ENCODE measurements around the gene MAP1LC3B2. TPM values are rescaled to one million over a fixed set of nuclear protein-coding genes. Genes with fewer than 3 reads are reported as not detected.

The MAP1LC3B2 gene
- total and polyA plus RNA-seq, 2 of the 8 experiments (the other 6 are each of a cell fraction or from before 2014, with no cell fraction given) = 0.39 to 1.5 TPM

DNA sequence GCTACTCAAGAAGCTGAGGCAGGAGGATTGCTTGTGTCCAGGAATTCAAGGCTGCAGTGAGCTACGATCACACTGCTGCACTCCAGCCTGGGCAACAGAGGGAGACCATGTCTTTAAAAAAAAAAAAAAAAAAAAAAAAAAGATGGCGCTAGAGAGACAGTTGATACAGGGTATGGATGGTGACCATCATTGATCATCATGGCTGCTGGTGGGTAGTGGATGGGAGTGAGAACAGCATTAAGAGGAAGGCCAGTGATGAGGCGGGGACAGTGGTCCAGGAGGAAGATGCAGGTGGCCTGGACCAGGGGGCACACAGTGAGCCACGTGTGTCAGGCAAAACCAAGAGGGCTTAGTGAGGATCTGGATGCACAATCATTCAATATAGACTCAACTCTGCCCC is 26.8 kb upstream of the MAP1LC3B2 start:
- Histone ChIP-seq H2BK20ac (ENCODE audit: low read length) (peak overlapping the region; percentile 23; the same call in 1 of the 2 replicates), H3K56ac (replicated peaks; ENCODE audit: insufficient read length, low read depth, low read length) (no peak overlapping the region), H4K91ac (replicated peaks; ENCODE audit: insufficient read length, low read length) (no peak overlapping the region), H3K9ac (replicated peaks in 1 of 4; ENCODE audit: extremely low read depth in 1 of 4, low read depth in 3 of 4, low read length in 3 of 4) (no peak overlapping the region), H3K18ac (ENCODE audit: extremely low read depth, low read length) (no peak overlapping the region), H2AK5ac (ENCODE audit: low read depth, low read length) (no peak overlapping the region), H3K9me3 (ENCODE audit: insufficient read depth in 2 of 2, low read depth in 1 of 2, low read length in 1 of 2) (no peaks in the 10 kb centered on the region), H3K4me3 (ENCODE audit: extremely low read depth in 1 of 4, insufficient read depth in 2 of 4, low read depth in 3 of 4, low read length in 4 of 4) (no peak overlapping the region), H2BK15ac (ENCODE audit: low read length) (peak overlapping the region; percentile 65; the same call in 1 of the 2 replicates), H4K20me1 (replicated peaks in 1 of 2; ENCODE audit: control insufficient read depth in 1 of 2, insufficient read depth in 2 of 2, low read length in 2 of 2) (no peaks in the 10 kb centered on the region), H3K36me3 (ENCODE audit: control insufficient read depth in 2 of 4, insufficient read depth in 4 of 4, low read length in 3 of 4) (no peaks in the 10 kb centered on the region), H2BK12ac (ENCODE audit: low read depth, low read length) (peak overlapping the region; percentile 81), H3K27ac (ENCODE audit: low read depth, low read length) (no peak overlapping the region), H3K4me2 (ENCODE audit: insufficient read depth in 1 of 2, low read depth in 2 of 2, low read length in 2 of 2) (peak overlapping the region; percentile 61 to 98; a peak in 3 of 4 replicates), H3K23me2 (ENCODE audit: low read depth, low read length) (peaks cover 12% of the 10 kb centered on the region), H2BK120ac (replicated peaks; ENCODE audit: low read depth, low read length) (no peak overlapping the region), H4K8ac (ENCODE audit: extremely low read depth, insufficient read depth, low read length) (no peak overlapping the region), H4K5ac (ENCODE audit: insufficient read length, low read depth, low read length) (no peak overlapping the region), H3K23ac (ENCODE audit: insufficient read length) (no peak overlapping the region), H2BK5ac (ENCODE audit: low read depth, low read length) (no peak overlapping the region), H3K4ac (replicated peaks; ENCODE audit: insufficient read length, low read depth, low read length) (no peak overlapping the region), H3K79me2 (ENCODE audit: control insufficient read depth in 1 of 2, insufficient read depth in 2 of 2, low read length in 2 of 2) (no peaks in the 10 kb centered on the region), H3K4me1 (replicated peaks in 1 of 4; ENCODE audit: control insufficient read depth in 3 of 4, insufficient read depth in 4 of 4, low read length in 3 of 4) (peaks cover 0 to 15% (median 10%) of the 10 kb centered on the region in 4 experiments; a peak in 6 of 7 replicates), H3K79me1 (ENCODE audit: low read depth, low read length) (no peaks in the 10 kb centered on the region), H3K27me3 (replicated peaks in 1 of 4; ENCODE audit: control insufficient read depth in 3 of 4, extremely low read depth in 1 of 4, insufficient read depth in 3 of 4, low read length in 3 of 4) (peaks cover 0 to 3% (median 0%) of the 10 kb centered on the region in 4 experiments; a peak in 4 of 7 replicates), H2AFZ (ENCODE audit: low read length) (no peak overlapping the region), H3K14ac (ENCODE audit: insufficient read length) (no peak overlapping the region)
- DNase-seq (ENCODE audit: low read depth in 1 of 2, low spot score in 2 of 2) (no peak), FAIRE-seq (no peak)
- ChIA-PET POLR2A (ENCODE audit: partially characterized antibody) (interaction anchor here (3.1 kb wide), 1 partner anchor 25 kb away, joined by 16 read pairs; no protein-coding TSS in a partner anchor), CTCF (ENCODE audit: partially characterized antibody) (interaction anchor here (0.6 to 0.8 kb wide), 2 partner anchors 87 to 116 kb away, joined by 3 to 4 read pairs; no protein-coding TSS in a partner anchor)
- 84% methylated on average over 3 of the region's 4 CpGs; no CpG with 5 or more reads in 1 of the 2 experiments for whole genome bisulfite sequencing, 2 experiments (ENCODE audit: extremely low coverage in 1 of 2, insufficient coverage in 1 of 2, insufficient read length in 1 of 2, insufficient replicate concordance in 2 of 2, low coverage in 1 of 2, low lambda C conversion rate in 2 of 2, missing lambda C conversion rate in 1 of 2)
- TF ChIP-seq HDAC6 (IDR thresholded peaks at IDR 0.05; ENCODE audit: low read depth, low read length) (no peak), YY1 (IDR thresholded peaks at IDR 0.05; ENCODE audit: low read depth, low read length) (0 out of 2 replicates have a peak, but pooled peaks have one; percentile 15)

Measured in H1 (cell line).